Cardiac muscle cell (in vitro differentiated cells and primary cell): ENCODE measurements around the gene MYLIP. TPM values are rescaled to one million over a fixed set of nuclear protein-coding genes. Genes with fewer than 3 reads are reported as not detected.
A peak's percentile ranks its signal among the peaks of the same experiment; 100 is the strongest.

Source experiments
- DNase-seq, 2 donors: peaks; one replicate each; pipeline versions ENCODE4 v3.0.0 to v3.0.0-alpha.2; 2010 to 2017; ENCODE audit warnings: low read depth in 1 of 2, low spot score in 1 of 2
- H3K27ac ChIP-seq: fragments of 200-600 bp; sonication (generic); 2 replicates; pipeline ENCODE4 v1.5.1; 2016
- H3K27me3 ChIP-seq: fragments of 200-600 bp; sonication (generic); 2 replicates; pipeline ENCODE4 v1.6.0; 2016; ENCODE audit warnings: control low read depth
- H3K36me3 ChIP-seq: fragments of 200-600 bp; sonication (generic); 2 replicates; pipeline ENCODE4 v1.5.1; 2016; ENCODE audit warnings: control low read depth
- H3K4me1 ChIP-seq: fragments of 200-600 bp; sonication (generic); 2 replicates; pipeline ENCODE4 v1.8.1; 2017; ENCODE audit warnings: low read depth, mild to moderate bottlenecking, mixed run types
- H3K4me3 ChIP-seq: fragments of 200-600 bp; sonication (generic); 2 replicates; pipeline ENCODE4 v1.5.1; 2016; ENCODE audit warnings: mild to moderate bottlenecking
- H3K9me3 ChIP-seq: fragments of 200-600 bp; sonication (generic); 2 replicates; pipeline ENCODE4 v1.5.1; 2017; ENCODE audit warnings: low read depth, mild to moderate bottlenecking, control low read depth
- CTCF ChIP-seq: IDR thresholded peaks from 2 replicates; pipeline ENCODE4 v1.5.1; 2012; ENCODE audit warnings: low read depth, mild to moderate bottlenecking, low read length
- polyA plus RNA-seq: library from polyadenylated mRNA; unstranded; fragments of >200 nt; fragmentation: Nextera tagmentation; extraction: Ambion mirVana; gene quantifications from 2 replicates; pipeline ENCODE4 v1.2.1, GENCODE V29; 2016
- total RNA-seq: library from RNA; depleted of rRNA; stranded (reverse); fragments of >200 nt; gene quantifications from 2 replicates; pipeline ENCODE4 v1.2.3, GENCODE V29; 2016

Gene MYLIP
- total and polyA plus RNA-seq, 2 experiments from 2014 or later: 33.4 to 35.6 TPM

GRCh38 chr6:16148498-16148897 is 19.6 kb downstream of the MYLIP start:
- peaks cover 49% of the 10 kb centered on the region for H3K36me3 ChIP-seq
- no peak for TF ChIP-seq CTCF
- no peak for DNase-seq

GRCh38 chr6:16149305-16149704 is 20.4 kb downstream of the MYLIP start:
- no peaks in the 10 kb centered on the region for H3K9me3 ChIP-seq
- no peak overlapping the region for H3K4me3 ChIP-seq
- H3K27me3 ChIP-seq: no peaks in the 10 kb centered on the region
- no peak overlapping the region for H3K27ac ChIP-seq
- H3K36me3 ChIP-seq: peaks cover 41% of the 10 kb centered on the region
- no peak for DNase-seq
- TF ChIP-seq CTCF: no peak
- H3K4me1 ChIP-seq: no peaks in the 10 kb centered on the region

More at GRCh38 chr6:16148498-16148897, 19.6 kb downstream of the MYLIP start:
- no peak overlapping the region for H3K27ac ChIP-seq
- no peaks in the 10 kb centered on the region for H3K9me3 ChIP-seq
- H3K4me3 ChIP-seq: no peak overlapping the region
- no peaks in the 10 kb centered on the region for H3K27me3 ChIP-seq
- H3K4me1 ChIP-seq: no peaks in the 10 kb centered on the region

- H3K36me3 ChIP-seq: peaks cover 33% of the 10 kb centered on the region
Measured at GRCh38 chr6:16150098-16150497, 21.2 kb downstream of the MYLIP start.

GRCh38 chr6:16153211-16153820 is 24.4 kb downstream of the MYLIP start:
- Histone ChIP-seq H3K4me1 (peaks cover 6% of the 10 kb centered on the region), H3K36me3 (peaks cover 11% of the 10 kb centered on the region), H3K27ac (no peak overlapping the region), H3K27me3 (no peaks in the 10 kb centered on the region), H3K4me3 (no peak overlapping the region), H3K9me3 (no peaks in the 10 kb centered on the region)
- TF ChIP-seq CTCF: no peak
- no peak for DNase-seq

More at GRCh38 chr6:16150098-16150497, 21.2 kb downstream of the MYLIP start:
- TF ChIP-seq CTCF: no peak
- H3K27me3 ChIP-seq: no peaks in the 10 kb centered on the region
- H3K9me3 ChIP-seq: no peaks in the 10 kb centered on the region
- H3K27ac ChIP-seq: no peak overlapping the region
- H3K4me3 ChIP-seq: no peak overlapping the region
- DNase-seq: no peak
- no peaks in the 10 kb centered on the region for H3K4me1 ChIP-seq

- Histone ChIP-seq H3K4me3 (no peak overlapping the region), H3K27ac (no peak overlapping the region), H3K27me3 (no peaks in the 10 kb centered on the region), H3K36me3 (peaks cover 8% of the 10 kb centered on the region), H3K9me3 (no peaks in the 10 kb centered on the region), H3K4me1 (peaks cover 7% of the 10 kb centered on the region)
- TF ChIP-seq CTCF: no peak
- peak in 1 of 2 donors; percentile 81 for DNase-seq
Measured at GRCh38 chr6:16154904-16155303, 26.0 kb downstream of the MYLIP start.
